HL-60/S4 treated with retinoic acid at 250 ng/mL for 4 days and 3 days (cell line): ENCODE data around the gene HSD17B4.
"Not testable (repeated sequence)": the region's sequence is repeated elsewhere in the genome, so short reads cannot be mapped to it uniquely, and the experiment has no call there.

ENCODE experiments used
- in situ Hi-C: fragments of 300-500 bp; cut with MboI; formaldehyde crosslinking; loops from 2 replicates; pipeline ENCODE4 v1.7.0; 2022; ENCODE audit warnings: low sequenced_read_pairs

HSD17B4 gene

GRCh38 chr5:119473241-119473640, 20.9 kb downstream of the HSD17B4 start:
- in situ Hi-C loops = no loop called here

GRCh38 chr5:119476341-119476740, 24.0 kb downstream of the HSD17B4 start:
- in situ Hi-C loops = no loop called here

GRCh38 chr5:119478781-119479180, 26.5 kb downstream of the HSD17B4 start:
- in situ Hi-C loops = no loop called here

- in situ Hi-C loops = not testable (repeated sequence)
Observed at GRCh38 chr5:119480629-119481028, 28.3 kb downstream of the HSD17B4 start.

GRCh38 chr5:119483155-119483554, 30.9 kb downstream of the HSD17B4 start:
- in situ Hi-C loops = no loop called here

- in situ Hi-C loops = no loop called here
Observed at GRCh38 chr5:119484884-119485283, 32.6 kb downstream of the HSD17B4 start.

GRCh38 chr5:119501671-119502179, 49.4 kb downstream of the HSD17B4 start:
- in situ Hi-C loops = no loop called here

- in situ Hi-C loops = not testable (repeated sequence)
Observed at GRCh38 chr5:119503939-119504338, 51.6 kb downstream of the HSD17B4 start.

- in situ Hi-C loops = no loop called here
Observed at GRCh38 chr5:119512277-119512676, 60.0 kb downstream of the HSD17B4 start.

- in situ Hi-C loops = no loop called here
Observed at GRCh38 chr5:119515192-119515591, 62.9 kb downstream of the HSD17B4 start.

- in situ Hi-C loops = not testable (repeated sequence)
Observed at GRCh38 chr5:119517115-119517514, 64.8 kb downstream of the HSD17B4 start.

- in situ Hi-C loops = no loop called here
Observed at GRCh38 chr5:119521232-119521631, 68.9 kb downstream of the HSD17B4 start.

GRCh38 chr5:119522841-119523240, 70.5 kb downstream of the HSD17B4 start:
- in situ Hi-C loops = no loop called here

- in situ Hi-C loops = no loop called here
Observed at GRCh38 chr5:119524485-119524884, 72.2 kb downstream of the HSD17B4 start.

GRCh38 chr5:119527351-119527750, 75.1 kb downstream of the HSD17B4 start:
- in situ Hi-C loops = no loop called here

GRCh38 chr5:119529811-119530210, 77.5 kb downstream of the HSD17B4 start:
- in situ Hi-C loops = no loop called here

GRCh38 chr5:119532637-119533036, 80.3 kb downstream of the HSD17B4 start:
- in situ Hi-C loops = no loop called here

GRCh38 chr5:119537704-119538103, 85.4 kb downstream of the HSD17B4 start:
- in situ Hi-C loops = no loop called here

- in situ Hi-C loops = no loop called here
Observed at GRCh38 chr5:119541716-119542115, 89.4 kb downstream of the HSD17B4 start.

- in situ Hi-C loops = no loop called here
Observed at GRCh38 chr5:119551819-119552218, 99.5 kb downstream of the HSD17B4 start.

GRCh38 chr5:119554597-119554996, 102.3 kb downstream of the HSD17B4 start:
- in situ Hi-C loops = no loop called here

GRCh38 chr5:119570910-119571309, 118.6 kb downstream of the HSD17B4 start:
- in situ Hi-C loops = no loop called here

- in situ Hi-C loops = no loop called here
Observed at GRCh38 chr5:119578937-119579336, 126.6 kb downstream of the HSD17B4 start.
